ENCODE data around the gene SMG1.
"Not testable (repeated sequence)": the region's sequence is repeated elsewhere in the genome, so short reads cannot be mapped to it uniquely, and the experiment has no call there.

SMG1 gene

GRCh38 chr16:18959031-18959505 lies 32.9 kb upstream of the SMG1 start:
- H2AFZ ChIP-seq (ENCODE audit: low read depth, low read length, severe bottlenecking), result no peak overlapping the region

DNA sequence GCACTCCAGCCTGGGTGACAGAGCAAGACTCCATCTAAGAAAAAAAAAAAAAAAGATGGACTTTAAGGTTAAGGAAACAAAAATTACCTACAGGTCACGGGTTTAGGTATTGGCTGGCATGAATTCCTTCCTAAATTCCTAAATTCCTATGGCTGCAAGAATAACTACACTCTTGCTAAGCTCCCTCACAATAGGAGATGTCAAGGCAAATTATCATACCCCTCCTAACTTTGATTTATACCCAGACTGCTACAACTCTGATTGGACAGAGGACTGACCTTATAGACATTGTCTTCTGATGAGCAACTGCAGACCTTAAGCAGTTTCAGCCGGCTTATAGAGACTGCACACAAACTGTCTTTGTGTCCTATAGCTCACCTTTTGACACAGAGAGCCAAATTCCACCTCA lies 32.4 kb upstream of the SMG1 start:
- Histone ChIP-seq H3K79me2 (ENCODE audit: insufficient read depth, low read length) (no peaks in the 10 kb centered on the region), H3F3A (ENCODE audit: insufficient read depth) (no peaks in the 10 kb centered on the region), H3K4me3 (ENCODE audit: insufficient read depth, low read length, poor library complexity, severe bottlenecking) (no peak overlapping the region), H3K4me2 (ENCODE audit: low read depth, low read length, poor library complexity, severe bottlenecking) (no peak overlapping the region), H3K9ac (ENCODE audit: low read length) (no peak overlapping the region), H4K20me1 (ENCODE audit: low read depth, low read length) (no peaks in the 10 kb centered on the region), H3K27me3 (ENCODE audit: low read length) (no peaks in the 10 kb centered on the region), H3K27ac (ENCODE audit: low read depth, low read length) (no peak overlapping the region), H3K9me2 (replicated peaks; ENCODE audit: insufficient read depth, low read length) (no peaks in the 10 kb centered on the region), H3K36me3 (ENCODE audit: low read length) (no peaks in the 10 kb centered on the region), H3K9me3 (ENCODE audit: insufficient read depth, low read length) (no peaks in the 10 kb centered on the region), H2AFZ (ENCODE audit: low read depth, low read length, severe bottlenecking) (no peak overlapping the region)
- no peak for TF ChIP-seq EZH2phosphoT487 (conservative IDR thresholded peaks at IDR 0.05; ENCODE audit: low read length)

More at GRCh38 chr16:18959031-18959505, 32.9 kb upstream of the SMG1 start:
- no peaks in the 10 kb centered on the region for H3K9me3 ChIP-seq (ENCODE audit: insufficient read depth, low read length)
- no peak overlapping the region for H3K4me2 ChIP-seq (ENCODE audit: low read depth, low read length, poor library complexity, severe bottlenecking)
- H3K9me2 ChIP-seq (replicated peaks; ENCODE audit: insufficient read depth, low read length), result no peaks in the 10 kb centered on the region
- H3F3A ChIP-seq (ENCODE audit: insufficient read depth), result no peaks in the 10 kb centered on the region
- no peaks in the 10 kb centered on the region for H3K79me2 ChIP-seq (ENCODE audit: insufficient read depth, low read length)
- no peak overlapping the region for H3K27ac ChIP-seq (ENCODE audit: low read depth, low read length)
- no peak overlapping the region for H3K9ac ChIP-seq (ENCODE audit: low read length)
- no peak for TF ChIP-seq EZH2phosphoT487 (conservative IDR thresholded peaks at IDR 0.05; ENCODE audit: low read length)
- TF ChIP-seq, protein P1, sequence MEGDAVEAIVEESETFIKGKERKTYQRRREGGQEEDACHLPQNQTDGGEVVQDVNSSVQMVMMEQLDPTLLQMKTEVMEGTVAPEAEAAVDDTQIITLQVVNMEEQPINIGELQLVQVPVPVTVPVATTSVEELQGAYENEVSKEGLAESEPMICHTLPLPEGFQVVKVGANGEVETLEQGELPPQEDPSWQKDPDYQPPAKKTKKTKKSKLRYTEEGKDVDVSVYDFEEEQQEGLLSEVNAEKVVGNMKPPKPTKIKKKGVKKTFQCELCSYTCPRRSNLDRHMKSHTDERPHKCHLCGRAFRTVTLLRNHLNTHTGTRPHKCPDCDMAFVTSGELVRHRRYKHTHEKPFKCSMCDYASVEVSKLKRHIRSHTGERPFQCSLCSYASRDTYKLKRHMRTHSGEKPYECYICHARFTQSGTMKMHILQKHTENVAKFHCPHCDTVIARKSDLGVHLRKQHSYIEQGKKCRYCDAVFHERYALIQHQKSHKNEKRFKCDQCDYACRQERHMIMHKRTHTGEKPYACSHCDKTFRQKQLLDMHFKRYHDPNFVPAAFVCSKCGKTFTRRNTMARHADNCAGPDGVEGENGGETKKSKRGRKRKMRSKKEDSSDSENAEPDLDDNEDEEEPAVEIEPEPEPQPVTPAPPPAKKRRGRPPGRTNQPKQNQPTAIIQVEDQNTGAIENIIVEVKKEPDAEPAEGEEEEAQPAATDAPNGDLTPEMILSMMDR (IDR thresholded peaks at IDR 0.05; ENCODE audit: insufficient read depth, low read length, poor library complexity, severe bottlenecking), result no peak
- H3K27me3 ChIP-seq (ENCODE audit: low read length), result no peaks in the 10 kb centered on the region
- H4K20me1 ChIP-seq (ENCODE audit: low read depth, low read length), result no peaks in the 10 kb centered on the region
- H3K4me3 ChIP-seq (ENCODE audit: insufficient read depth, low read length, poor library complexity, severe bottlenecking), result no peak overlapping the region
- no peaks in the 10 kb centered on the region for H3K36me3 ChIP-seq (ENCODE audit: low read length)

DNA sequence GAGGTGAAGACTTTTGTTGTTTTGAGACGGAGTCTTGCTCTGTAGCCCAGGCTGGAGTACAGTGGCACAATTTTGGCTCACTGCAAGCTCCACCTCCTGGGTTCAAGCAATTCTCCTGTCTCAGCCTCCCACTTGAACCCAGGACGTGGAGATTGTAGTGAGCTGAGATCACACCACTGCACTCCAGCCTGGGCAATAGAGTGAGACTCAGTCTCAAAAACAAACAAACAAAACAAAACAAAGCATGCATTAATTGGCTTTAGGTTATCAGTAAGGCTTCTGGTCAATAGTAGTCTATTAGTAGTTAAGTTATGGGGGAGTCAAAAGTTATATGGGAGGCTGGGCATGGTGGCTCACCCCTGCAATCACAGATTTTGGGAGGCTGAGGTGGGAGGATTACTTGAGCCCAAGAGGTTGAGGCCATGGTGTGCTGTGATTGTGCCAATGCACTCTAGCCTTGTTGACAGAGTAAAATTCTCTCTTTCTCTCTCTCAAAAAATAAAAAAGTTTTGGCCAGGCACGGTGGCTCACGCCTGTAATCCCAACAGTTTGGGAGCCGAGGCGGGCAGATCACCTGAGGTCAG lies 30.5 kb upstream of the SMG1 start:
- not testable (repeated sequence) for H4K20me1 ChIP-seq (ENCODE audit: low read depth, low read length); H3K36me3 ChIP-seq (ENCODE audit: low read length); H3K27ac ChIP-seq (ENCODE audit: low read depth, low read length); H3K27me3 ChIP-seq (ENCODE audit: low read length); H3K4me2 ChIP-seq (ENCODE audit: low read depth, low read length, poor library complexity, severe bottlenecking); H3K9me3 ChIP-seq (ENCODE audit: insufficient read depth, low read length); H3K4me3 ChIP-seq (ENCODE audit: insufficient read depth, low read length, poor library complexity, severe bottlenecking); H3F3A ChIP-seq (ENCODE audit: insufficient read depth); H3K9me2 ChIP-seq (replicated peaks; ENCODE audit: insufficient read depth, low read length); H3K9ac ChIP-seq (ENCODE audit: low read length); H3K79me2 ChIP-seq (ENCODE audit: insufficient read depth, low read length)
- peak overlapping the region; percentile 54 for H2AFZ ChIP-seq (ENCODE audit: low read depth, low read length, severe bottlenecking)

DNA sequence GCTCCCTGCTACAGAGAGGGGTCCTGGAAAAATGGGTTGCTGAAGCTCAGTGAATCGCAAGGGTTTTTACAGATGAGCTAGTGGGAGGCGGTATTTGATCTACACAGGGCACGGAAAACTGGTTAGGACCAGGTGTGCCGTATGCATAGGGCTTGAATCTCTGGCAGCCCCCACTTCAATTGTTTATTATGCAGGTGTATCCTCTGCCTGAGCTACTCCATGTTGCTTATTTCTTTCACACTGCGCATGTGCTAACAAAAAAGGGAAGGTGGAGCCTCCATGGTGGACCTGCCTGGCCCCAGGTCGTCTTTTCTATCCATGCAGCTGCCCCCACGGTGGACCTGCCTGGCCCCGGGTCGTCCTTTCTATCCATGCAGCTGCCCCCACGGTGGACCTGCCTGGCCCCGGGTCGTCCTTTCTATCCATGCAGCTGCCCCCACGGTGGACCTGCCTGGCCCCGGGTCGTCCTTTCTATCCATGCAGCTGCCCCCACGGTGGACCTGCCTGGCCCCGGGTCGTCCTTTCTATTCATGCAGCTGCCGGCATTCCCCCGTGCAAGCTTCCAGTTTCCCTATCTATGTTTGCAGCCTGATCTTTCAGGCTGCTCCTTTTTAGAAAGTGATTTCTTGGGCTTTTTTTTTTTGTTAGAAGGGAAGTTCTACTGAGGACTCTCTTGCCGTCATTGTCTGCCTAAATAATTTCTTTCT lies 29.8 kb upstream of the SMG1 start:
- H4K20me1 ChIP-seq (ENCODE audit: low read depth, low read length); H3K4me3 ChIP-seq (ENCODE audit: insufficient read depth, low read length, poor library complexity, severe bottlenecking); H3K9me2 ChIP-seq (replicated peaks; ENCODE audit: insufficient read depth, low read length); H3K9ac ChIP-seq (ENCODE audit: low read length); H3K9me3 ChIP-seq (ENCODE audit: insufficient read depth, low read length); H3K27ac ChIP-seq (ENCODE audit: low read depth, low read length); H3K79me2 ChIP-seq (ENCODE audit: insufficient read depth, low read length); H3F3A ChIP-seq (ENCODE audit: insufficient read depth); H3K36me3 ChIP-seq (ENCODE audit: low read length); H3K4me2 ChIP-seq (ENCODE audit: low read depth, low read length, poor library complexity, severe bottlenecking); H3K27me3 ChIP-seq (ENCODE audit: low read length): not testable (repeated sequence)
- H2AFZ ChIP-seq (ENCODE audit: low read depth, low read length, severe bottlenecking), result peak overlapping the region; percentile 54

Measured in SU-DHL-6 (cell line).